ENCODE results near the gene OPN1MW. TPM values are rescaled to one million over a fixed set of nuclear protein-coding genes. Genes with fewer than 3 reads are reported as not detected.
"Not testable (repeated sequence)": the region's sequence is repeated elsewhere in the genome, so short reads cannot be mapped to it uniquely, and the experiment has no call there.

OPN1MW gene
- polyA plus RNA-seq, 1 experiment = not detected

- DNase-seq (ENCODE audit: low read depth) = no peak
- POLR2A ChIA-PET = no interaction called here
- TF ChIP-seq CTCF (IDR thresholded peaks at IDR 0.05; ENCODE audit: insufficient read depth, low read depth, low read length) = no peak
- no peaks in the 10 kb centered on the region for H3K36me3 ChIP-seq (ENCODE audit: control insufficient read depth, insufficient read depth, low read length)
- CTCF ChIA-PET = no interaction called here
- H3K4me3 ChIP-seq (ENCODE audit: low read depth, low read length) = no peak overlapping the region
- H3K27me3 ChIP-seq (ENCODE audit: control insufficient read depth, insufficient read depth, low read length) = no peaks in the 10 kb centered on the region; the same call in 1 of the 2 replicates
These were observed 41.7 kb upstream of the OPN1MW start for GRCh38 chrX:154140742-154141141.

GRCh38 chrX:154142386-154142785 lies 40.0 kb upstream of the OPN1MW start:
- ChIA-PET CTCF (no interaction called here), POLR2A (no interaction called here)
- DNase-seq (ENCODE audit: low read depth) = no peak
- Histone ChIP-seq H3K36me3 (ENCODE audit: control insufficient read depth, insufficient read depth, low read length) (no peaks in the 10 kb centered on the region), H3K4me3 (ENCODE audit: low read depth, low read length) (no peak overlapping the region), H3K27me3 (ENCODE audit: control insufficient read depth, insufficient read depth, low read length) (no peaks in the 10 kb centered on the region; the same call in 1 of the 2 replicates)
- no peak for TF ChIP-seq CTCF (IDR thresholded peaks at IDR 0.05; ENCODE audit: insufficient read depth, low read depth, low read length)

GRCh38 chrX:154142950-154143745 lies 39.2 kb upstream of the OPN1MW start:
- CTCF ChIA-PET = no interaction called here
- Histone ChIP-seq H3K4me3 (ENCODE audit: low read depth, low read length) (no peak overlapping the region), H3K27me3 (ENCODE audit: control insufficient read depth, insufficient read depth, low read length) (no peaks in the 10 kb centered on the region; the same call in 1 of the 2 replicates), H3K36me3 (ENCODE audit: control insufficient read depth, insufficient read depth, low read length) (no peaks in the 10 kb centered on the region)
- TF ChIP-seq CTCF (IDR thresholded peaks at IDR 0.05; ENCODE audit: insufficient read depth, low read depth, low read length) = no peak
- POLR2A ChIA-PET = no interaction called here
- DNase-seq (ENCODE audit: low read depth) = no peak

GRCh38 chrX:154144010-154144409 lies 38.4 kb upstream of the OPN1MW start, which contains the start of gene OPN1LW:
TSS of gene OPN1LW (plus strand) at chrX:154144243. CDS start at chrX:154144284, 41 bp downstream.
- H3K27me3 ChIP-seq (ENCODE audit: control insufficient read depth, insufficient read depth, low read length); POLR2A ChIA-PET; H3K4me3 ChIP-seq (ENCODE audit: low read depth, low read length); DNase-seq (ENCODE audit: low read depth); H3K36me3 ChIP-seq (ENCODE audit: control insufficient read depth, insufficient read depth, low read length); CTCF ChIA-PET: not testable (repeated sequence)

- POLR2A ChIA-PET; H3K4me3 ChIP-seq (ENCODE audit: low read depth, low read length); DNase-seq (ENCODE audit: low read depth); H3K27me3 ChIP-seq (ENCODE audit: control insufficient read depth, insufficient read depth, low read length); H3K36me3 ChIP-seq (ENCODE audit: control insufficient read depth, insufficient read depth, low read length); CTCF ChIA-PET: not testable (repeated sequence)
These were observed 31.4 kb upstream of the OPN1MW start for GRCh38 chrX:154151030-154151429.

- H3K36me3 ChIP-seq (ENCODE audit: control insufficient read depth, insufficient read depth, low read length); CTCF ChIA-PET; H3K4me3 ChIP-seq (ENCODE audit: low read depth, low read length); DNase-seq (ENCODE audit: low read depth); POLR2A ChIA-PET; H3K27me3 ChIP-seq (ENCODE audit: control insufficient read depth, insufficient read depth, low read length): not testable (repeated sequence)
These were observed 26.2 kb upstream of the OPN1MW start for GRCh38 chrX:154156221-154156620.

GRCh38 chrX:154157207-154157606 lies 25.2 kb upstream of the OPN1MW start:
- DNase-seq (ENCODE audit: low read depth); H3K36me3 ChIP-seq (ENCODE audit: control insufficient read depth, insufficient read depth, low read length); CTCF ChIA-PET; H3K27me3 ChIP-seq (ENCODE audit: control insufficient read depth, insufficient read depth, low read length); POLR2A ChIA-PET; H3K4me3 ChIP-seq (ENCODE audit: low read depth, low read length): not testable (repeated sequence)

GRCh38 chrX:154159345-154159744 lies 23.1 kb upstream of the OPN1MW start:
- CTCF ChIA-PET; H3K4me3 ChIP-seq (ENCODE audit: low read depth, low read length); H3K27me3 ChIP-seq (ENCODE audit: control insufficient read depth, insufficient read depth, low read length); H3K36me3 ChIP-seq (ENCODE audit: control insufficient read depth, insufficient read depth, low read length); POLR2A ChIA-PET; DNase-seq (ENCODE audit: low read depth): not testable (repeated sequence)

- H3K36me3 ChIP-seq (ENCODE audit: control insufficient read depth, insufficient read depth, low read length); H3K4me3 ChIP-seq (ENCODE audit: low read depth, low read length); CTCF ChIA-PET; H3K27me3 ChIP-seq (ENCODE audit: control insufficient read depth, insufficient read depth, low read length); POLR2A ChIA-PET; DNase-seq (ENCODE audit: low read depth): not testable (repeated sequence)
These were observed 17.5 kb upstream of the OPN1MW start for GRCh38 chrX:154164902-154165301.

GRCh38 chrX:154168384-154168783 lies 14.0 kb upstream of the OPN1MW start:
- H3K4me3 ChIP-seq (ENCODE audit: low read depth, low read length); CTCF ChIA-PET; DNase-seq (ENCODE audit: low read depth); H3K27me3 ChIP-seq (ENCODE audit: control insufficient read depth, insufficient read depth, low read length); H3K36me3 ChIP-seq (ENCODE audit: control insufficient read depth, insufficient read depth, low read length); POLR2A ChIA-PET: not testable (repeated sequence)
